Retinal pigment epithelial cell (primary cell): ENCODE measurements around the gene RASAL3.
"Not testable (repeated sequence)": the region's sequence is repeated elsewhere in the genome, so short reads cannot be mapped to it uniquely, and the experiment has no call there.

Experiments
- DNase-seq: peaks from one replicate; pipeline ENCODE4 v3.0.0-alpha.2; 2010; ENCODE audit warnings: low read depth
- H3K4me3 ChIP-seq: 2 replicates; pipeline ENCODE4 v1.5.1; 2011; ENCODE audit warnings: mild to moderate bottlenecking, low read length, control low read depth, moderate library complexity
- CTCF ChIP-seq: conservative IDR thresholded peaks from 2 replicates; pipeline ENCODE4 v1.5.1; 2011; ENCODE audit warnings: low read depth, low read length, control low read depth, inconsistent platforms

RASAL3 gene

GRCh38 chr19:15421136-15421695, 43.1 kb downstream of the RASAL3 start:
- TF ChIP-seq CTCF = no peak
- H3K4me3 ChIP-seq = no peak overlapping the region
- no peak for DNase-seq

DNA sequence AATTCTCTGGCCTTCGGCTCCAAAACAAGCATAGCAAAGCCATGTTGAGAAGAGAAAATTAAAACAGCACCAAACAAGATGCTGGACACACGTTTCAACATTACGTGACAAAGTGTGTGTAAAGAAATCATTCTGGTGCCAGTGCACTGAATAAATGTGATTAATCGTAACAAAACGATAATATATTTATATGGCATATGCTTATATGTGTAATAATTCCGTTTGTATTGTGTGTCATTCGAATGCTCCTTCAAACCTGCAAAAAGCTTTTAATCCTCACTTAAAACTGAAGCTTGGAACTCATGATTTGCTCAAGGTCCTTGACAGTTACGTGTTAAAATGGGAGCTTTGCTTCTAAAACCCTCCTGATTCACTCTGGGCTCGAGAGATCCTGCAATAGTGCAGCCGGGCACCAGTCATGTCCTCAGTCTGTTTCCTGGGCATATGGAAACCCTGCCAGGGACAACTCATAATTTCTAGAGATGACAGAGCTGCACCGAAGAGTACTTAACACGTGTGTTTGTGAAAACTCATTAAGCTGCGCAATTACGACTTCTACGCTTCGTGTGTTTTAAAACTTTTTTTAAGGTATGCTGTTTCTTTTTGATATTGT, 44.8 kb downstream of the RASAL3 start:
- no peak for DNase-seq
- TF ChIP-seq CTCF = no peak
- peak overlapping the region; percentile 46 for H3K4me3 ChIP-seq

GRCh38 chr19:15418579-15419412, 45.5 kb downstream of the RASAL3 start, which contains the start of gene AKAP8L:
Gene AKAP8L (minus strand): TSS chr19:15418988. CDS start chr19:15418923, 65 bp downstream.
- peak within 1 kb of the TSS; percentile 96 for H3K4me3 ChIP-seq
- DNase-seq = peak; percentile 99
- TF ChIP-seq CTCF = peak; percentile 76

GRCh38 chr19:15418231-15418578, 46.1 kb downstream of the RASAL3 start:
- TF ChIP-seq CTCF = no peak
- DNase-seq = no peak
- peak overlapping the region; percentile 96 for H3K4me3 ChIP-seq

DNA sequence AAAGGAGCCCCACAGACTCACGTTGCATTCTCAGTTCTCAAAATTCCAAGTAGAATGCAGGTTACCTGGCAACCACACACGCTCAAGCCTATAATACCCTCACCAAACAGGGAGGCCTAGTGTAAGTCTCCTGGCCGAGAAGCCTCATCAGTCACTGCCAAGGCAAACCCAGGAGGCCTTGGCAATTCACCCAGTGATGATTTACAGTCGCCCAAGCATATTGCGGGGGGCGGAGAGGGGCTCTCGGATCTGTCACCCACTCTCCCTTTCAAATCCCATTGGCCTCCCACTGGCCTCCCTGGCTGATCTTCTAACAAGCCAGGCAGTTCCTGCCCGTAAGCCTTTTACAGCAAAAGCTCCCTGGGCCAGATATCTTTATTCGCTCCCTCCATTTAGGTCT, 46.6 kb downstream of the RASAL3 start:
- no peak for TF ChIP-seq CTCF
- peak overlapping the region; percentile 96 for H3K4me3 ChIP-seq
- no peak for DNase-seq

DNA sequence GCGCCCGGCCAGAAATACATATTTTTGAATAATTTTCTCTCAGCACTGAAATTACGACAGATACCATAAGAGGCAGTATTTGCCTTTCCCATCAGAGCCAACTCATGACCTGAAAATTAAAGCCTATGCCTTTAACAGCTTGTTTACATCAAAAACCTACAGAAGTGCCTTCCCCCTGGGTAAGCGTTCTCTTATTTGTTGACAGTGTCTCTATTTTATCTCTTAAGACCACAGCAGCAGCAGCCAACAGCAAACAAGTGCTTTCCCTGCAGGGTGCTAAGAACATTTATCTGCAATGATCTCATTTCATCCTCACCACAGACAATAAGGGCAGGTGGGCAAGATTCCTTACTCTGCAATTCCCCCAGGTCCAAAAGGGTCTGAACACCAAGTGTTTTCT, 51.5 kb downstream of the RASAL3 start:
- H3K4me3 ChIP-seq = no peak overlapping the region
- DNase-seq = no peak
- no peak for TF ChIP-seq CTCF

DNA sequence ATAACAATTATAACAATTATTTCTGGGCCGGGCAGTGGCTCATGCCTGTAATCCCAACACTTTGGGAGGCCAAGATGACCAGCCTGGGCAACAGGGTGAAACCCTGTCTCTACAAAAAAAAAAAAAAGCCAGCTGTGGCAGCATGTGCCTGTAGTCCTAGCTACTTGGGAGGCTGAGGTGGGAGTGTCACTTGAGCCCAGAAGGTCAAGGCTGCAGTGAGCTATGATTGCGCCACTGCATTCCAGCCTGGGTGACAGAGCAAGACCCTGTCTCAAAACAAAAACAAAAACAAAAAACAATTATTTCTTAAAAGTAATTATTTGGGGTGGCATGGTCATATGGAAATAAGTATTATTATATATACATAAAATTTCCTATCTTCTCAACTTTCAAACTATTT, 53.0 kb downstream of the RASAL3 start:
- not testable (repeated sequence) for H3K4me3 ChIP-seq, DNase-seq
